Mesenchymal stem cell (in vitro differentiated cells and primary cell): ENCODE data around the gene LTO1.

Experiments
- DNase-seq: peaks from one replicate; pipeline ENCODE4 v3.0.0-alpha.2; 2013
- H2AFZ ChIP-seq: one replicate; pipeline ENCODE4 v1.6.1; 2013; ENCODE audit warnings: low read depth, mild to moderate bottlenecking, control low read depth, inconsistent platforms, low read length, moderate library complexity
- H2AK5ac ChIP-seq: 2 replicates; pipeline ENCODE4 v1.6.1; 2013; ENCODE audit warnings: low read length, moderate library complexity, mild to moderate bottlenecking, inconsistent platforms; ENCODE audit not compliant: severe bottlenecking
- H2BK120ac ChIP-seq: one replicate; pipeline ENCODE4 v1.6.1; 2013; ENCODE audit warnings: low read depth, mild to moderate bottlenecking, inconsistent platforms, low read length, moderate library complexity
- H2BK12ac ChIP-seq, 2 experiments: one replicate each; pipeline ENCODE4 v1.6.1; 2013; ENCODE audit warnings: inconsistent platforms in 2 of 2, low read length in 2 of 2, mild to moderate bottlenecking in 2 of 2, moderate library complexity in 2 of 2, control low read depth in 1 of 2
- H2BK15ac ChIP-seq: one replicate; pipeline ENCODE4 v1.6.1; 2013; ENCODE audit warnings: mild to moderate bottlenecking, low read depth, inconsistent platforms; ENCODE audit not compliant: poor library complexity, severe bottlenecking
- H2BK5ac ChIP-seq: 2 replicates; pipeline ENCODE4 v1.6.1; 2013; ENCODE audit warnings: low read depth, mild to moderate bottlenecking, low read length, control low read depth, inconsistent platforms; ENCODE audit not compliant: poor library complexity, severe bottlenecking
- H3K14ac ChIP-seq, 2 experiments: one replicate each; pipeline ENCODE4 v1.6.1; 2013; ENCODE audit warnings: inconsistent platforms in 2 of 2, low read length in 2 of 2, control low read depth in 1 of 2, mild to moderate bottlenecking in 1 of 2, moderate library complexity in 1 of 2
- H3K18ac ChIP-seq, 2 experiments: one replicate each; pipeline ENCODE4 v1.6.1; 2013; ENCODE audit warnings: inconsistent platforms in 2 of 2, low read length in 2 of 2, control low read depth in 1 of 2, low read depth in 1 of 2, mild to moderate bottlenecking in 1 of 2
- H3K23ac ChIP-seq, 2 experiments: one replicate each; pipeline ENCODE4 v1.6.1; 2013; ENCODE audit warnings: inconsistent platforms in 2 of 2, low read length in 2 of 2, mild to moderate bottlenecking in 2 of 2, moderate library complexity in 2 of 2, control low read depth in 1 of 2
- H3K27ac ChIP-seq: 2 replicates; pipeline ENCODE4 v1.5.1; 2013; ENCODE audit warnings: mild to moderate bottlenecking, moderate library complexity, low read length, control low read depth, inconsistent platforms; ENCODE audit not compliant: poor library complexity, severe bottlenecking
- H3K27me3 ChIP-seq, 2 experiments: 2 replicates each; pipeline versions ENCODE4 v1.6.1 to v1.7.0; 2013; ENCODE audit warnings: low read length in 2 of 2, mild to moderate bottlenecking in 2 of 2, moderate library complexity in 2 of 2, control low read depth in 1 of 2, inconsistent platforms in 1 of 2; ENCODE audit not compliant: control insufficient read depth in 1 of 2, insufficient read depth in 1 of 2
- H3K36me3 ChIP-seq, 2 experiments: 2 replicates each; pipeline versions ENCODE4 v1.6.1 to v1.7.0; 2013; ENCODE audit warnings: low read length in 2 of 2, control low read depth in 1 of 2, inconsistent platforms in 1 of 2, low read depth in 1 of 2, mild to moderate bottlenecking in 1 of 2; ENCODE audit not compliant: insufficient read depth in 2 of 2, control insufficient read depth in 1 of 2
- H3K4ac ChIP-seq, 2 experiments: one replicate each; pipeline ENCODE4 v1.6.1; 2013; ENCODE audit warnings: inconsistent platforms in 2 of 2, low read length in 2 of 2, mild to moderate bottlenecking in 2 of 2, moderate library complexity in 2 of 2, control low read depth in 1 of 2, low read depth in 1 of 2
- H3K4me1 ChIP-seq: 2 replicates; pipeline ENCODE4 v1.6.1; 2013; ENCODE audit warnings: low read depth, low read length, control low read depth; ENCODE audit not compliant: control insufficient read depth, insufficient read depth
- H3K4me2 ChIP-seq: 2 replicates; pipeline ENCODE4 v1.6.1; 2013; ENCODE audit warnings: low read length, mild to moderate bottlenecking, inconsistent platforms; ENCODE audit not compliant: poor library complexity, severe bottlenecking
- H3K4me3 ChIP-seq, 2 experiments: 2 replicates each; pipeline versions ENCODE4 v1.5.1 to v1.7.0; 2013; ENCODE audit warnings: low read length in 2 of 2, mild to moderate bottlenecking in 2 of 2, control low read depth in 1 of 2, low read depth in 1 of 2; ENCODE audit not compliant: insufficient read depth in 1 of 2
- H3K79me1 ChIP-seq: replicated peaks from 2 replicates; pipeline ENCODE4 v1.6.1; 2013; ENCODE audit warnings: mild to moderate bottlenecking, control low read depth, low read length, inconsistent platforms; ENCODE audit not compliant: poor library complexity, severe bottlenecking
- H3K9ac ChIP-seq: 2 replicates; pipeline ENCODE4 v1.7.0; 2013; ENCODE audit warnings: mild to moderate bottlenecking, low read length, moderate library complexity
- H3K9me3 ChIP-seq: 2 replicates; pipeline ENCODE4 v1.7.0; 2013; ENCODE audit warnings: mild to moderate bottlenecking, low read length; ENCODE audit not compliant: control insufficient read depth
- H4K8ac ChIP-seq: one replicate; pipeline ENCODE4 v1.6.1; 2013; ENCODE audit warnings: inconsistent platforms, mild to moderate bottlenecking, low read length, moderate library complexity
- H4K91ac ChIP-seq: one replicate; pipeline ENCODE4 v1.6.1; 2013; ENCODE audit warnings: mild to moderate bottlenecking, low read length, inconsistent platforms
- WGBS: methylation state at CpG from one replicate; pipeline ENCODE4 v1.1.7; 2013; ENCODE audit warnings: mixed read lengths; 5-methylcytosine and 5-hydroxymethylcytosine counted together

Gene LTO1

GRCh38 chr11:69639831-69640230, 35.3 kb downstream of the LTO1 start:
- Histone ChIP-seq H3K9ac (peak overlapping the region; percentile 97), H3K36me3 (peaks cover 14 to 15% of the 10 kb centered on the region in 2 experiments), H3K27ac (peak overlapping the region; percentile 93), H4K8ac (no peak overlapping the region), H3K79me1 (peaks cover 5% of the 10 kb centered on the region), H3K4me1 (peaks cover 46% of the 10 kb centered on the region), H3K4ac (peak overlapping the region in 1 of 2 experiments; percentile 99), H2BK5ac (no peak overlapping the region), H4K91ac (no peak overlapping the region), H2BK12ac (no peak overlapping the region), H3K9me3 (no peaks in the 10 kb centered on the region), H3K4me3 (peak overlapping the region in 1 of 2 experiments; percentile 99), H3K18ac (peak overlapping the region; percentile 76 to 90), H2AK5ac (peak overlapping the region; percentile 70), H3K27me3 (no peaks in the 10 kb centered on the region), H3K14ac (no peak overlapping the region), H2AFZ (no peak overlapping the region), H2BK15ac (no peak overlapping the region), H3K23ac (no peak overlapping the region), H3K4me2 (peak overlapping the region; percentile 66), H2BK120ac (peak overlapping the region; percentile 92)
- no peak for DNase-seq
- WGBS: 8% methylated on average over 2 of the region's 9 CpGs

- under 1% methylated on average over 64 of the region's 64 CpGs for WGBS
These were observed 36.0 kb downstream of the LTO1 start for GRCh38 chr11:69638941-69639681.

GRCh38 chr11:69637941-69638871, 36.9 kb downstream of the LTO1 start:
- H3K36me3 ChIP-seq: no peaks in the 10 kb centered on the region
- H4K8ac ChIP-seq: peak overlapping the region; percentile 97
- H3K9me3 ChIP-seq: no peaks in the 10 kb centered on the region
- H3K4me3 ChIP-seq: peak overlapping the region; percentile 52 to 99
- peak overlapping the region; percentile 92 for H4K91ac ChIP-seq
- H3K9ac ChIP-seq: peak overlapping the region; percentile 97
- no peak overlapping the region for H2AFZ ChIP-seq
- peak overlapping the region; percentile 84 for H2AK5ac ChIP-seq
- H2BK5ac ChIP-seq: peak overlapping the region; percentile 94
- peak; percentile 81 for DNase-seq
- H3K14ac ChIP-seq: no peak overlapping the region
- peak overlapping the region; percentile 99 for H2BK120ac ChIP-seq
- peaks cover 31% of the 10 kb centered on the region for H3K4me1 ChIP-seq
- peak overlapping the region; percentile 95 for H3K27ac ChIP-seq
- H2BK15ac ChIP-seq: peak overlapping the region; percentile 99
- peak overlapping the region; percentile 85 to 97 for H3K4ac ChIP-seq
- peak overlapping the region in 1 of 2 experiments; percentile 9 for H3K23ac ChIP-seq
- peak overlapping the region; percentile 51 to 100 for H2BK12ac ChIP-seq
- H3K79me1 ChIP-seq: peaks cover 5% of the 10 kb centered on the region
- peak overlapping the region; percentile 85 for H3K4me2 ChIP-seq
- H3K27me3 ChIP-seq: peaks cover 0 to 10% of the 10 kb centered on the region in 2 experiments
- WGBS: 2% methylated on average over 62 of the region's 78 CpGs
- H3K18ac ChIP-seq: peak overlapping the region; percentile 92 to 94

More at GRCh38 chr11:69638941-69639681, 36.0 kb downstream of the LTO1 start:
- Histone ChIP-seq H2BK15ac (peak overlapping the region; percentile 99), H3K4me3 (peak overlapping the region; percentile 65 to 99), H3K27me3 (peaks cover 0 to 6% of the 10 kb centered on the region in 2 experiments), H4K8ac (peak overlapping the region; percentile 97), H3K18ac (peak overlapping the region; percentile 91 to 94), H3K36me3 (peaks cover 8% of the 10 kb centered on the region in 2 experiments), H2BK5ac (peak overlapping the region; percentile 99), H3K23ac (no peak overlapping the region), H3K4ac (peak overlapping the region; percentile 79 to 95), H3K79me1 (peaks cover 5% of the 10 kb centered on the region), H2BK120ac (peak overlapping the region; percentile 99), H2BK12ac (no peak overlapping the region), H3K4me1 (peaks cover 39% of the 10 kb centered on the region), H3K9ac (peak overlapping the region; percentile 97), H3K14ac (no peak overlapping the region), H2AK5ac (no peak overlapping the region), H3K4me2 (peak overlapping the region; percentile 85), H3K27ac (peak overlapping the region; percentile 95), H4K91ac (peak overlapping the region; percentile 88), H2AFZ (no peak overlapping the region), H3K9me3 (no peaks in the 10 kb centered on the region)
- DNase-seq: peak; percentile 97
